Measurements from ENCODE around the gene HOXD3.

The HOXD3 gene

DNA sequence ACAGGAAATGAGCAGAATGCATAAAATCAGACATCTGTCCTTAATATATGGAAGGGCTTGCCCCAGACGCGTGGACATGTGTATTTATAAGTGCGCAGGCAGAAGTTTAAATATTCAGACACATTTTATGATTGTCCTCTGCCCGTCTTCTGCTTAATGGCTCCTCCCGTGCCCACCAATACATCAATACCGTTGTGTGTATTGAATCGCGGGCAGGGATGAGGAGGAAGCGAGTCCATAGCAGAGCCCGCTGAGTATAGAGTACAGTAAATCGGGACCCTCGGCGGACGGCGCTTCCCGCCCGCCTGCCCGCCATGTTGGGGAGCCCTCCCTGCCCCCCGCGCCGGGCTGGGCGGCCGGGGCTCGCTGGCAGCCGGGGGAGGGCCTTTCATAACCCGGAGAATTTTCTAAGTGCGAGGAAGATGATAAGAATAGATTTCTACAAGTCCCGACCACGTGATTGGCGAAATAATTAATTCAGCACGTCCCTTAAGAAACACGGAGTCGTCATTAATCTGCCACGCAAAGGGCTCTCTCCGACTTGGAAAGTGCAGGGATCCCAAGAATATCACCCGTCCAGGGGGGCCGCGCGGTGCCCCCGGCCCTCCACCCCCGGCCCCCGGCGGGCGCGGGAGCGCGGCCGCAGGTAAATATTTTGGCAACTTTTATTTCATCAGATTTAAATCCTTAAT lies at the start of gene HOXD3:
Gene HOXD3, plus strand, starts transcription at position 501 of the 692 bp plus-strand sequence. CDS start 11,808 bp downstream, outside the sequence.
- DNase-seq (ENCODE audit: low read depth in 2 of 2): no peak

DNA sequence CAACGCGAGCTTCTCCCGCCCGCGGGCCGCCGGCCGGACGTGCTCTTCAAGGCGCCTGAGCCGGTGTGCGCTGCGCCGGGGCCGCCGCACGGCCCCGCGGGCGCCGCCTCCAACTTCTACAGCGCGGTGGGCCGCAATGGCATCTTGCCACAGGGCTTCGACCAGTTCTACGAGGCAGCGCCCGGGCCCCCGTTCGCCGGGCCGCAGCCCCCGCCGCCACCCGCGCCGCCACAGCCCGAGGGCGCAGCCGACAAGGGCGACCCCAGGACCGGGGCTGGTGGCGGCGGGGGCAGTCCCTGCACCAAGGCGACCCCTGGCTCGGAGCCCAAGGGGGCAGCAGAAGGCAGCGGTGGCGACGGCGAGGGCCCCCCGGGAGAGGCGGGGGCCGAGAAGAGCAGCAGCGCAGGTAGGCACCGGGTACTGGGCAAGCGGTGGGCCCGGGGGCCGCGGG lies 49.4 kb upstream of the HOXD3 start:
- no peak for DNase-seq (ENCODE audit: low read depth in 2 of 2)

DNA sequence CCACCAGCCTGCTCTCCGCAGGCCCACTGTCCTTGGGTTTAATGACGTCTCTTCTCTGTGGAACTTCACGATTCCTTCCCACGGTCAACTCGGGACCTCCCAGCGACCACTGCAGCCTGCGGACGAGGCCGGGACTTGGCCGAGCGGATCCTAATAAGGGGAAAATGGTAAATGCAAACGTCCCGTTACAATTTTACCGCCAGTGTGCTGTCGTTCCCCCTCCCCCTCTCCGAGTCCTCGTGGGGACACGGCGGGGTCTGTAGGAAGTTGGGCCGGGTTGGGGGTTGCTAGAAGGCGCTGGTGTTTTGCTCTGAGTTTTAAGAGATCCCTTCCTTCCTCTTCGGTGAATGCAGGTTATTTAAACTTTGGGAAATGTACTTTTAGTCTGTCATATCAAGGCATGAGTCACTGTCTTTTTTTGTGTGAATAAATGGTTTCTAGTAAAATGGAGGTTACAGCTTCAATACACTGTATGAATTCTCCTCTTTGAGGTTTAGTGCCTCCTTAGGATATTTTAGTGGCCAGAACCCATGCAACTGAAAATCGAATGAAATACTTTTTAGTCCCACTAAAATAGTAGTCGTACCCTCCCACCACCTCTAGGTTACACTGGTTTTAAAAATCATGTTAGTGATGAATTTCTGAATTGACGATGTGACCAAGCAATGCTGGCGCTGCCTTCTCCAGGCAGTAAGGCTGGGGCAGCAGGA lies 47.8 kb upstream of the HOXD3 start:
- no peak for DNase-seq (ENCODE audit: low read depth in 2 of 2)

DNA sequence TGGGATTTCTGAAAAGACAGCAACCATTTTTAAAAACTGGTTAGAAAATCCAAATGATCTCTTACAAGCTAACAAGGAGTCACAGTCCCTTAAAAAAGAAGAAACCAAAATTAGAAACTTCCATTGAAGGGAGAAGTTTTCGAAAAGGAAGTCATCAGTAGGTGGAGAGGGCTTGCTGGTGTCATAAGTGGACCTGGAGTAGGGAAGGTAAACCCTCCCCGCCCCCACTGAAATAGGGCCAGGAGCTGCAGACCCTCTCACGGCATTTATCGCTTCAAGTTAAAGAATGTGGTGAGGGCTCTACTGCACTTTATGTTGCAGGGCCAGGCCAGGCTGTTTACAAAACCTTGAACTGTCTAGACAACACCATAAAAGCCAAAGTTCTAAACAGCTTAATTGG lies 47.2 kb upstream of the HOXD3 start:
- DNase-seq (ENCODE audit: low read depth in 2 of 2): no peak

DNA sequence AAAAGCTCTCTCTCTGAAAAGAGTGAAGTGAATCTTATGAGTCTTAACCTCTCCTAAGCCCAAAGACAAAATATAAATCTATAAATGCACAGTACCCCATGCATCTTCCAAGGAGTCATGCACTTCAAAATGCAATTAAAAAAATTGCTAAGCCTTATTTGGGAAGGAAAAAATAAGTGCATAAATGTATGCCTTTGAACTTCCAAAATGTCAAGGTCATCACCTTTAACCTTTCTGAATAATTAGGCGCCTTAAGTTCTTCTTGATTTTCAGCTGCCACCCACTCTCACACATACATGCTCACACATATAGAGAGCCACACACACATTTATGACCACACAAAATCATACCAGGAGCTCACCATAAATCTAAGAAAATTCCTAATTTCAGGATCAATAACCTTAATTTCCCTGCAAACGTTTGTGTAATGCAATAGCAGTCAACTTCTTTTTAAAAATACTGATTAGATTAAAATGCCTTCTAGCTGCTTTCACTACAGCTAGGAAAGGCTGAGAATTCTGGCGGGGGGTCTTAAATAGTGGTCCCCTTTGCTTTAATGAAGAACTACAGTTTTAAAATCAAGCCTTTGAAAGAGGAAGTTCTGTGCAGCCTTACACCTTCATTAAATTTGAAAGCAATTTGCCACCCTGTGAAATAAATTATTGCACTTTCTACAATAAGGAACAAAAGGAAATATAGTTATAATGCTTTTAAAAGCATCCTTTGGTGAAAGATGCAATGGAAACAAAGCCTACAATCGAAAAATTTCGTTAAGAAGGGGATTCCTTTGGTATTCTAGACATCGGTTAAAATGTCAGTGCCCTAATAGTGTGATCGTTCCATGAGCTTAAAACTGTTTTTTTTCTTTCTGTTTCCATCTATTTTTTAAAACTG lies 46.4 kb upstream of the HOXD3 start:
- DNase-seq (ENCODE audit: low read depth in 2 of 2): no peak

DNA sequence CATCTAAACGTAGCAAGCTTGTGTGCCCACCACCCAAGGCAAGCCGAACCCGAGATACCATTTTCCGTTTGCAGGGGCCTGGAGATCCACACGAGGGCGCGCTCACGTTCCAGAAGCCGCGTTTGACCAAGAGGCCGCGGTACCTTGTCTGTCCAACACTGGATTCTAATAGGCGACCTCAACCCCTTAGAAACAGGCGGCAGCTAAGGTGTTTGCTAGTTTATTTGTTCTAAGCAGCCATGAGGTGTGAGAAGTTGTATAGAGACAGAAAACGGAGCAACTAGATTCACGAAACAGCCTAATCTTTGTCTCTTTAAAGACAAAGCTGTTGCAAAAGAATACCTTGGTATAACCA lies 45.8 kb upstream of the HOXD3 start:
- DNase-seq (ENCODE audit: low read depth in 2 of 2): no peak

DNA sequence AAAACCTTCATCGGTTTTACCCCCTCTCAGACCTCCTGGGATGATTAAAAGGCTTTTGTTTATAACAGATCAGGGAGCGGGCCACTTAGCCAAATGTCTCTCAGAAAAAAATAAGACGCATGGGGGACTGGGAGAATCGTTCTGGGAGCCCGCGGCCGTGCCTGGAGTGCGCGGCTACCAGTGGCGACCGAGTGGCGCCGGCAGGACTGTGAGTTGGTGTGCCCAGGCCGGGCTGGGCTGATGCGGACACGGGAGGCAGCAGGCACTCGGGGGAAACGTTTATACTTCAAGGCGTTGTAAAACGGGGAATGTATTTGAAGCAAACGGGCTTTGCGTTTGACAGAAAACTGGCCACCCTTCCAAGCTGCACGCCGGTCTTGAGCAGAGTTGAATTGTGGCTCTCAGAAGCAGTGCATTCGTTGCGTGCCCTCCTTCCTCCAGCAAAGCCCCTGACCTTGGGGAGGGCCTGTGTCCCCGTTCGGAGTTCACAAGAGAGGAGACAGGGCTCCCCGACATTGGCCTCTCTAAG lies 45.2 kb upstream of the HOXD3 start:
- DNase-seq (ENCODE audit: low read depth in 2 of 2): no peak

DNA sequence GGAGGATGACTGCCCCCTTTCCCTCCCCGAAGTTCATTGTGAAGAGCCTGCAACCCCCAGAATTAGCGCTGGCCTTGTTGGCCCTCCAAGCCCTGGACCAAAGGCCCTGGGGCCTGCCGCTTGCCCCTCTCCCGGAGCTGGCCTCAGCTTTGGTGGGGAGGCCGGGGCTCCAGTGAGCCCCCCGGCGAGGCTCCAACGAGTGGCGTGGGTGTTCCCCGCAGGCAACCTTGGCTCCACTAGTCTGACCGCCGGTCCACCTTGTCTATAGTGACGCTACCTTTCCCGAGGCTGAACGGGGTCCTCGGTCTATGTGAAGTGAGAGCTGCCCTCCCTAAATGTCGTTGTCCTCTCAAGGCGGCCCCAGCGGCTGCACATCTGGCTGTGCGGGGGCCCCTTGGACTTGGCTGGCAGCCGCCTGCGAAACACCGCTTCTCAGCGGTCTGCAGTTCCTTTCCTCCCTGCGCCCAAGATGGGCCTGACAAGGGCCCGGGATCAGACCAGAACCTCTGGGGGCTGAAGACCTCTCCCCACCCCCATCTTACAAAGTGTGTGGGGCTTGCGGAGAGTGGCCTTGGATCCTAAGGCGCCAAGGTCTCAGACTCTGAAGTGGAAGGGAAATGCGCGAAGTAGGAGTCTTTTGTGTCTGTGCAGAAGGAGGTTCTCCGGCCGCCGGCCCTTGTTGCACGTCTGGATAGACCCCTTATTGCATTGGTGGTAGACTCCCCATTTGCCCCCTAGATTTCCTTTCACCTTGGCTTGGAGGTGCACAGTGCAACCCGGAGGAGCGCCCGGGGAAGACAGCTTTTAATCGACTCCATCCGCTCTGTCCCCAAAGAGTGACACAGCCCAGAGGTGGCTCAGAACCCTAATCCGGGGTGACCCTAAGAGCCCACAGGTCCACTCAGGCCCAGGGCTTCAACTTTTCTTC lies 44.5 kb upstream of the HOXD3 start:
- no peak for DNase-seq (ENCODE audit: low read depth in 2 of 2)

DNA sequence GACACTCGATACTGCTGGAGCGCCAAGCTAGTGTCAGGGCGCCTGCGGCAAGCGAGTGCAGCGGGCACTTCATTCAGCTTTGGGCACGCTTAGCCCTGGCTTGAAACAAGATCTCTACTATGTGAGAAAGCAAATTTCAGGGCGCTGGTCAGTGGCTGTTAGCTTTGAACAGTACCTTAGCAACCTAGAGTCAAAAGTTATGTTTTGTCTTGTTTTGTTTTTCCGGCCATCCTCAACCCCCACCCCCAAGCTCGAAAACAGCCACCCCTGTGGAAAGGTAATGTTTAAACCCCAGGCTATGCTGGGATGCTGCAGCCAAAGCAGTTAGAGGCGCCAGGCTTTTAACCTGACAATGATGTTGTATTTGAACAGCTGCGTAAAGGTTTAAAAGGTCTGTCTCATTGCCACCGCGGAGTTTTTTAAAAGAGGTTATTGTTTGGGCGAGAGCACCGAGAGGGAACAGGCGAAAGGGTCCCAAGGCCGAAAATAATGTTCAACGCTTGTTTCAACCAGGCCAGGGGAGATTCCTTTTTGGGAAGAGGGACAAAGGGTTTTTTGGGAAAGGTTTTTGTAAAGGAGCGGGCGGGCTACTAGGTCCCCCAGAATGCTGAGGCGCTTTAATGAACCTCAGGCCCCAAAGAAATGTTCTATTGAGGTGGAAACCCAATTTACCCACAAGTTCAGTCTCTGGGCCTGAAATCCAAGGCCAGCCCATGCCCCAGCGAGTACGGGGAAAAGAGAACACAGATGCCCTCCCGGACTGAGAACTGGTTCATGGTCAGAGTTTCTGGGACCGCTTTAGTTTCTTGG lies 42.8 kb upstream of the HOXD3 start:
- DNase-seq (ENCODE audit: low read depth in 2 of 2): no peak

DNA sequence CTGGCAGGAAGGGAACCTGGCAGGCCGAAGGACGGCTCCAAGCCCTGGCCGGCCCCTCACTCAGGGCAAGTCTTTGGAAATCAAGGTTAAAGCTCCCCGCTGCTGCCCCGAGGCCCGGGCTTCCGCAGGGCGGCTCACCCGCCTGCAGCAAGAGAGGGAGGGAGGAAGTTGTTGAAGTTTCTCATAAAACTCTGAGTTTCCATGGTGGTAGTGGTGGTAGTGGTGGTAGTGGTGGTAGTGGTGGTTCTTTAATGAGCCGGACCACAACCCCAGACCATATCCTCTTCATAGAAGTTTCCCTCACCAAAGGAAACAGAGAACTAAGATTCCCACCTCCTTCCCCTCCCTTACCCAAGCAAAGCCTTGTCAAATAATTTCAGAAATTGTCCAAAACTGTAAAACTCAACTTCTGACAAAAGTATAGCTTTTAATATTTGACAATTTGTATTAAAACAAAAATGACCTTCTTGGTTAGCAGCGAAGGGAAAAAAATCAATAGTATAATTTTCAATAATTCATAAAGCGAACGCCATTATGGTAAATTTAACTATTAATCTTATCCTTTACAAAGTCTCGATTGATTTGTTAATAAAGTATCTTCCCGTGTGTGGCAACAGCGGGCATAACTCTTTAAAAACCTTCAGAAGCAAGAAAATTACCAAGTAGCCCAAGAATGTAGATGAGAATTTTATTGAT lies 42.0 kb upstream of the HOXD3 start:
- no peak for DNase-seq (ENCODE audit: low read depth in 2 of 2)

DNA sequence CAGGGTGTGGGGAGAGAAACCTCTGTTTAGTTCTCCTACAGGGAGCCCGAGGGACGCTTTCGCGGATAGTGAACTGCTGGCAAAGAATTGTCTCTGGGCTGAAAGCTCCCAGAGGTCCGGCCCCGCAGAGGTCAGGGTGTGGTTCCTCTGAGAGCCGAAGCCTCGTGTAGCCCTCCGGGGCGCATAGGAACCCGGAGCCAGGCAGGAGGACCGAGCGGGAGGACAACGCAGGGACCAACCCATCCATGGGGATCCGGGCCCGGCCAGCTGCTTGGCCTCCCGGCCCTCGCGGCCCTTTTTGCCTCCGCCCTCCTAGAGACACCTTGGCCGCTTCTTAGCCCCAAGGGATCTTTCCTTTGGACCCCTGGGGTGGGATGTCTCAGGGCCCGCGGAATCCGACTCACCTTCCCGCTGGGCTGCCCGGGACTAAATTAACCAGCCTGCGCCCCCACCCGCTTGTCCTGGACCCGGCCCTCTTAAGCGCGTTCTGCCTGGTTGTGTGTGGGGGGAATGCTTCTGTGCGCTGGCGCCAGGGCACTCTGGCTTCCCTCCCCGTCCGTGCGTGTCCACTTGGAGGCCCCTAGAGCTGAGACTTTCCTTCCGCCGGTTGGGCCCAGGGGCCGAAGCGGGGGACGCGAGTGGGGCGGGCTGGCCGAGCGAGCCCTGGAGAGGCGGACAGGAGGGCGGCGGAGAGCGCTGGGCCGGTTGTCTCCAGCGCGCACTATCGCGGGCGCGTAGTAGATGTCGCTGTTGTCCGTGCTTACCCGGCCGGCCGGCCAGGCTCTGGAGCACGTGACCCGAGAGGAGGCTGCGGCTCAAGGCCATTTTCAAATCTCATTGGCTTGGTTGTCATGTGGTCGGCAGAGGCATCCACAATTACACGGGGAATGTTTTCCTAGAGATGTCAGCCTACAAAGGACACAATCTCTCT lies 41.0 kb upstream of the HOXD3 start, which contains the start of gene HOXD10:
Gene HOXD10, plus strand, starts transcription at position 896 of the 931 bp plus-strand sequence. CDS start 56 bp downstream, outside the sequence.
- no peak for DNase-seq (ENCODE audit: low read depth in 2 of 2)

DNA sequence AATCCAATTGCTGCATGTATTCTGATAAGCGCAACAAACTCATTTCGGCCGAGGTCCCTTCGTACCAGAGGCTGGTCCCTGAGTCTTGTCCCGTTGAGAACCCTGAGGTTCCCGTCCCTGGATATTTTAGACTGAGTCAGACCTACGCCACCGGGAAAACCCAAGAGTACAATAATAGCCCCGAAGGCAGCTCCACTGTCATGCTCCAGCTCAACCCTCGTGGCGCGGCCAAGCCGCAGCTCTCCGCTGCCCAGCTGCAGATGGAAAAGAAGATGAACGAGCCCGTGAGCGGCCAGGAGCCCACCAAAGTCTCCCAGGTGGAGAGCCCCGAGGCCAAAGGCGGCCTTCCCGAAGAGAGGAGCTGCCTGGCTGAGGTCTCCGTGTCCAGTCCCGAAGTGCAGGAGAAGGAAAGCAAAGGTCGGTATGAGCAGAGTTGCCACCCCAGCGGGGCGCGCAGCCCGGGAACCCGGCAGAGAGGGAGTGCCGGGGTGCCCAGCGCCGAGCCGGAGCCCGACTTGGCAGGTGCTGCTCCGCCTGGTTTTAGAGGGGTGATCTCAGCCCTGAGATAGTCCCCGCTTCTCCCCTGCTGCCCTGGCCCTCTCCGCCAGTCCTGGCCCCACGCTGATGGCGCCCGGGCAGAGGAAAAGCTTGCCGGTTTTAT lies 39.8 kb upstream of the HOXD3 start:
- no peak for DNase-seq (ENCODE audit: low read depth in 2 of 2)

DNA sequence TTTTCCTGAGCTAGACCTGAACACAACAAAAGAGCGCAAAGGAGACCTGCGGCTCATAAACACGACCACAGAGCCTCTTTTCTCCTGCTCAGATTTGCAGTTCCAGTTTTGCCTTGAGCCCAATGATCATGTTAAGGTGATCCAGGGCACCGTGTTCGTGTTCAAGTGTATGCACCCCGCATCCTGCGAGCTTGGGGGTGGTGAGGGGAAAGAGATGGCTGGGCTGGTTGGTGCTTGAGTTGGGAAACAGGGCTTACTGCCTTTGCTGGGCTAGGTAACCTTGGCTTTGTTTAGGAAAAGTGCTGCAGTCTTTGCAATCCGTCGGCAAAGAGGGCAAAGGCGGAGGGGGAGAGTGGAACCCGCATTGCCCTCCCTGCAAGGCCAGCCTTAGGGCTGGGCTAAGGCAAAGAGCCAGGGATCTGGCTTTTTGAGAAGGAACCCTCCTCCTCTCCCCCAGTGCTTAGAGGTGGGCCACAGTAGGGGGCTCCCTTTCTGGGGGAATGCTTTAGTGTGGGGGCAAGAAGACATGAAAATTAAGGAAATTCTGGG lies 39.2 kb upstream of the HOXD3 start:
- DNase-seq (ENCODE audit: low read depth in 2 of 2): no peak

DNA sequence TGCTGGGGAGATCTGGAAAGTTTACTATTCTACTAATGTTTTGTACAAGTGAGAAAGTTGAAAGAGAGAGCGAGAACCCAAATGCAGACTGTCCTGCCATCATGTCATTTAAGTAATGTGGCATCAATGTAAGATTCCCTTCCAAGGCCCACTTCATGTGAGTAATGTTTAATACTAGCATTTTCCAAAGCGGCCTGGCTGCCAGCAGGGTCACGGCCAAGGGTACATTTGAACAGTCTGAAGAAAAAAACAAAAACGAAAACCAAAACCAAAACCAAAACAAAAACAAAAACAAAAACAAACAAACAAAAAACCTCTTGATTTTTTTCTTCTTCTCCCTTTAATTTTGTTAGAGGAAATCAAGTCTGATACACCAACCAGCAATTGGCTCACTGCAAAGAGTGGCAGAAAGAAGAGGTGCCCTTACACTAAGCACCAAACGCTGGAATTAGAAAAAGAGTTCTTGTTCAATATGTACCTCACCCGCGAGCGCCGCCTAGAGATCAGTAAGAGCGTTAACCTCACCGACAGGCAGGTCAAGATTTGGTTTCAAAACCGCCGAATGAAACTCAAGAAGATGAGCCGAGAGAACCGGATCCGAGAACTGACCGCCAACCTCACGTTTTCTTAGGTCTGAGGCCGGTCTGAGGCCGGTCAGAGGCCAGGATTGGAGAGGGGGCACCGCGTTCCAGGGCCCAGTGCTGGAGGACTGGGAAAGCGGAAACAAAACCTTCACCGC lies 38.3 kb upstream of the HOXD3 start:
- no peak for DNase-seq (ENCODE audit: low read depth in 2 of 2)

DNA sequence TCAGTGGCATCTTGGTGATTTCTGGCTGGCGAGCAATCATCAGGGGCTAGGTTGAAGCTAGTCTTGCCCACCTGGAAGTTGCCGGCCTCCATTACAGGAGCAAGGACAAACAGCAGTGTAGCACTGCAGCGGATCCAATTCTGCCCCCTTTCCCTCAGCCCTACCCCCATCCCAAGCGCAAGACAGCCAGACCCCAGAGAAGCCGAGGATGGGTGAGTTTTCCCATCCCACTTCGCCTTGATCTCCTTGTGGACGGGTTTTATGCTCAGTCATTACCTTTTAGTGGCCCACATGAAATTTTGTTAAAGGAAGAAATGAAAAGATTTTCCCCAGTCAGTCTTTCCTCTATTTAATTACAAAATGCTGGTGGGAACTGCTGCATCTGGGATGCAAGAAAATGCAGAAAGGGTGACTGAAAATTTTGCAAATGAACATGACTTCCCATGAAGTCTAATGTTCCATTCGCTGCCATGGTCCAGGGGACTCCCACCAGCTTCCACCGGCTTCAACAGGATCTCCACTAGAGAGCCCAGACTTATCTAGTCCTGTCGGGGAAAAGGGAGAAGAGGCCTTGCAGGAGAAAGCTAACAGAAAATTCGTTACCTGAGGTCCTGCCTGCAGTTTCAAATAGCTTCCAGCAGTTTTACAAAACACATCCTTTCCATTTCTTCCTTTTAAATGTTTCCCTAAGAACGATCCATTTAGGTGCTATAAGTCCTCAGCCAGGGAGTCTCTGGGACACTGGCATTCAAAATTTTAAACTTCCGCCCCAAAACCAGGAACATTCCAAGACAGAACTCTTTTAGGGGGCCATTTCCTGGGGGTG lies 36.5 kb upstream of the HOXD3 start:
- no peak for DNase-seq (ENCODE audit: low read depth in 2 of 2)

Measured in fibroblast of skin of left quadriceps (primary cell).